T-helper 9 cell (primary cell): ENCODE measurements around the gene RNF167.

ENCODE experiments used
- DNase-seq: peaks from one replicate; pipeline ENCODE4 v3.0.0-alpha.2; 2020

RNF167 gene

GRCh38 chr17:4940555-4941318 is 669 bp downstream of the RNF167 start:
- peak; percentile 36 for DNase-seq

GRCh38 chr17:4941319-4941610 is 1.2 kb downstream of the RNF167 start:
- no peak for DNase-seq

DNA sequence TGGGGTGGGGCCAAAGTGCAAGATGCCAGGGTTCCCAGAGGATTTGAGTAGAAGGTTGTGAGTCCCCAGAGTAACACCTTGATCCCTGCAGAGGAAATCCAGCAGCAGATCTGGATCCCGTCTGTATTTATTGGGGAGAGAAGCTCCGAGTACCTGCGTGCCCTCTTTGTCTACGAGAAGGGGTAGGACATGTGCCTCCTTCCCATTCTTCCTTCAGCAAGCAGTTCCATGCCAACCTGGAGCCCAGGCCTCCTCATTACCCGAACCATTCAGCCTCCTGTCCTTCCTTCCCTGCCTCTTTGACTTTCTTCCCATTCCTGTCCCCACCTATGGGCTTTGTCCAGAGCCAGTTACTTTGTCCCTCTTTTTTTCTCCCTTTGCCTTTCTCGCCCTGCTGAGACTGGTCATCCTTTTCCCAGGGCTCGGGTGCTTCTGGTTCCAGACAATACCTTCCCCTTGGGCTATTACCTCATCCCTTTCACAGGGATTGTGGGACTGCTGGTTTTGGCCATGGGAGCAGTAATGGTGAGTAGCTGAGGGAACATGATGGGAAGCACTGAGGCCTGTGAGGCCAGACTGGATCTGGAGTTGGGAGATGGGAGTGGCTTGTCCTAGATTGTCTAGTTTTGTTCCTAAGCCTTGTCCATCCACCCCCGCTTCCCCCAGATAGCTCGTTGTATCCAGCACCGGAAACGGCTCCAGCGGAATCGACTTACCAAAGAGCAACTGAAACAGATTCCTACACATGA is 2.9 kb downstream of the RNF167 start:
- no peak for DNase-seq

DNA sequence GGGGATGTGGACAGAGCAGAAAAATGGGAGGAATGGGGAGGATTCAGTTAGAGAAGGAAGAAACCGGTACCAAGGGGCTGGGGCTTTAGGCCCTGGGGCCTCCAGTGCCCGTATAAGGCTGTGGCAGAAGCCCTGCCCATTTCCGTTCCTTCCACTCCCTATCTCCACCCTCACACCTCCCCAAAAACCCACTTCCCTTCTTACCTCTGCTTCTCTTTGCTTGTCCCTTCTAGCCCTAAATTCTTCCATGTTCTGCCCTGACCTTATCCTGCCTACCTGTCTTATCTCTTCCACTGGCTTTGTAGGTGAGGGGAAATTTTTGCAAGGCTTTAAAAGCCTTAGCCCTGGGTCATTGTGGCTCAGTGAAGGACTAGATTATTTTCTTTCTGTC is 4.1 kb downstream of the RNF167 start:
- DNase-seq: peak; percentile 31

DNA sequence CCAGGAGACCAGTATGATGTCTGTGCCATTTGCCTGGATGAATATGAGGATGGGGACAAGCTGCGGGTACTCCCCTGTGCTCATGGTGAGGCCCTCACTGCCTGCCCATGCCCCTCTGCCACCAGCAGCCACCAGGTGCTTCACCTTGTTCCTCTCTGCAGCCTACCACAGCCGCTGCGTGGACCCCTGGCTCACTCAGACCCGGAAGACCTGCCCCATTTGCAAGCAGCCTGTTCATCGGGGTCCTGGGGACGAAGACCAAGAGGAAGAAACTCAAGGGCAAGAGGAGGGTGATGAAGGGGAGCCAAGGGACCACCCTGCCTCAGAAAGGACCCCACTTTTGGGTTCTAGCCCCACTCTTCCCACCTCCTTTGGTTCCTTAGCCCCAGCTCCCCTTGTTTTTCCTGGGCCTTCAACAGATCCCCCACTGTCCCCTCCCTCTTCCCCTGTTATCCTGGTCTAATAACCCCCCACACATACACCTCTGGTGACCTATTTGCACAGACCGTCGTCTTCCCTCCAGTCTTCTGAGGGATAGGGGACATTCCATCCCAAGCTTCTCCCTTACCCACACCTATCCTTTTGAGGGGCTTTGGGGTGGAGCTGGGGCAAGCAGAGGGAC is 4.6 kb downstream of the RNF167 start:
- no peak for DNase-seq

- peak; percentile 64 for DNase-seq
Observed at GRCh38 chr17:4945176-4945943, 5.3 kb downstream of the RNF167 start.

DNA sequence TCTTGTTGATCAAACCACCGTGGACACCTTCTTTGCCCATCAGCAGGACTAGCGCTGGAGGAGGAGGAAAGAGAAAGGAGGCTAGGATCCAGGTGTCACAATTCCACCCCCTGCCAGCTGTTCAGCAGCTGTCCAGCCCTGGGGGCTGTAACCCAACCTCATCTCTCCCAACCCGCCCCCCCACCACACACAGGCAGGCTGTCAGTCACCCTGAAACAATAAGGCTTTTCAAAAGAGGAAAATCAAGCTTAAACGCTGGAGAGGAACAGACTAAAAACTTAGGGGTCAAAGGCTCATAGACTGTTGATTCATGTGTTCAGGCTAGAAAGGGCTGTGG is 5.8 kb downstream of the RNF167 start:
- DNase-seq: no peak

DNA sequence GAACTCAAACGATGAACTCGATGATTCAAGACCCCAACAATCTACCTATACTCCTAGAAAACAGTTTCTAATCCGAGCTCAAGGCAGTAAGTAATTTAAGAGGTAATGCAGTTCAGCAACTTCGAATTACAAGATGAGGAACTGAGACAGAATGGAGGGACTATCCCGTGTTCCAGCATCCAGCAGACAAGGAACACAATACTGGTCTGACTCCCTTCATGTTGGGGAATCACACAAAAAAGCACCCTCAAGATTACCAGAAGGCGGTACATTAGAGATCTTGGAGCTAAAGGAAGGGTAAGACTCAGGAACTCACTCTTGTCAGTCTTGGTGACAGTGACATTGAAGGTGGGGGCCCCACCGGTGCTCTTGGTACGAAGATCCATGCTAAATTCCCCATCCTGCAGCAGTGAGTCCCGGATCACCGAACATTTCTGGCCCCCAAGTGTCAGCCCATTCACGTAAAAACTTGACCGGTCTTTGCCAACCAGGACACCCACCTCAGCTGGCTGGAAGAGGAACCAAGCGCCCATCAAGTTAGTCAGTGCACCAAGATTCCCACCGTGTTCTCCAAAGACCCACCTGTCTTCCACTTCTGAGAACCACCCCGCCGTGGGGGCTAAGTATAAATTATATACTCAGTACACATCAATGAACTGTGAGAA is 6.4 kb downstream of the RNF167 start:
- no peak for DNase-seq

GRCh38 chr17:4947010-4947410 is 6.9 kb downstream of the RNF167 start:
- DNase-seq: no peak

- peak; percentile 59 for DNase-seq
Observed at GRCh38 chr17:4947411-4948165, 7.5 kb downstream of the RNF167 start.

DNA sequence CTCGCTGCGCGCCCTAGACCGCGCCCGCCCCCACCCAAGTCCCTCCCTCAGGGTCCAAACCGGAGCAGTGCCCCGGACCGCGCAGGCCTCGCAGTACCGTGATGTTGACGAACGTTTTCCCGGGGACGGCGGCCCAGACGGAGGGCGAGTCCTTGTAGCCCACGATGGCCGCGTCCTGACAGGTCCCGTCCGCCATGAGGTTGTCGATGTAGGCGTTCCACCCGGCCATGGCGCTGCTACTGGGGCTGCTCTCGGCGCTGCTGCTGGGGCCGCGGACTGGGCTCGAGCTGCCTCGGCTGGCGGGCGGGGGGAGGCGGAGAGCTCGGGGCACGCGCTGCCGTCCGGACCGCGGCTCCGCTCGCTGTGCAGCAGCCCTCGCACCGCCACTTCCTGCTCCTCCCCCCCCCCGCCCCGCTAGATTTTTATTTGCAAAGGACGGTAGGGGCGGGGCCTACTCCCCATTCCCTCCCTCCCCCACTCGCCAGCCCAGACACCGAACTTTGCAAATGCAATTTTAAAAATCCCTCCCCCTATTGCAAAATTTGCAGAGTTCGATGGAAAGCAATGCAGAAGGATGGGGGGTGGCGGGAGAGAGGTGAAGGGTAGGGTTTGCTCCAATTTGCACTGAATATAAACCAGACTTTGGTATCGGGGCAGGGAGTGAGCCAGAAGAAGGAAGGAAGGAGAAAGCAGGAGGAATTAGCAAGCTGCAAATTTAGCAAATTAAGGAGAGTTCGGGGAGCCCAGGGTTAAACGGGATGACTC is 8.3 kb downstream of the RNF167 start, which contains the start of gene PFN1:
Gene PFN1, minus strand, starts transcription at position 365 of the 765 bp plus-strand sequence. Its CDS starts 136 bp downstream, at position 229.
- peak; percentile 82 for DNase-seq

- peak; percentile 49 for DNase-seq
Observed at GRCh38 chr17:4948931-4949320, 8.9 kb downstream of the RNF167 start.

- DNase-seq: peak; percentile 64
Observed at GRCh38 chr17:4949321-4950074, 9.4 kb downstream of the RNF167 start.

- DNase-seq: no peak
Observed at GRCh38 chr17:4950075-4950745, 10.1 kb downstream of the RNF167 start.

DNA sequence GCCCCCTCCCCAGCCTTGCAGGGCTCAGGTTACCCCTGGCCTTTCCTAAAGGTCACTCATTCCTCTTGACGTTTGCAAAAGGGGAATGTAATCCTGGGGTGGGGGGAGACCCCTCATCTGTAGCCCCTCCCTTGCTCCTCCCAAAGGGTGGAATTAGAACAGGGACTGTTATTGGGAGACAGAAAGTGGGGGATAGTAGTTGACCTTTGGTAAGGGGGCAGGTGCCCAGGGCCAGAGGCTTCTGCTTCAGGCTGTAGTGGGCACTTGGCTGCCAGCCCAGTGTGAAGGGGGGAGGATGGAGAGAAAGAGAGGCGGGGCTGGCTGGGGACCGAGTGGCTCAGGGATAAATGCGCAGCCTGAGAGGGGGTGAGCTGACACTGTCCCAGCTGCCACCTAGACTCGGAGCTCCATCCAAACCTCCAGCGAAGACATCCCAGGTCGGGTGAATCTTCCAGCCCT is 10.7 kb downstream of the RNF167 start, which contains the start of gene ENO3:
Gene ENO3, plus strand, starts transcription at position 374 of the 459 bp plus-strand sequence. CDS start 711 bp downstream, outside the sequence.
- no peak for DNase-seq

- no peak for DNase-seq
Observed at GRCh38 chr17:4951486-4951885, 11.4 kb downstream of the RNF167 start.

GRCh38 chr17:4953451-4953961 is 13.4 kb downstream of the RNF167 start:
- DNase-seq: no peak

GRCh38 chr17:4955091-4955490 is 15.0 kb downstream of the RNF167 start:
- no peak for DNase-seq

DNA sequence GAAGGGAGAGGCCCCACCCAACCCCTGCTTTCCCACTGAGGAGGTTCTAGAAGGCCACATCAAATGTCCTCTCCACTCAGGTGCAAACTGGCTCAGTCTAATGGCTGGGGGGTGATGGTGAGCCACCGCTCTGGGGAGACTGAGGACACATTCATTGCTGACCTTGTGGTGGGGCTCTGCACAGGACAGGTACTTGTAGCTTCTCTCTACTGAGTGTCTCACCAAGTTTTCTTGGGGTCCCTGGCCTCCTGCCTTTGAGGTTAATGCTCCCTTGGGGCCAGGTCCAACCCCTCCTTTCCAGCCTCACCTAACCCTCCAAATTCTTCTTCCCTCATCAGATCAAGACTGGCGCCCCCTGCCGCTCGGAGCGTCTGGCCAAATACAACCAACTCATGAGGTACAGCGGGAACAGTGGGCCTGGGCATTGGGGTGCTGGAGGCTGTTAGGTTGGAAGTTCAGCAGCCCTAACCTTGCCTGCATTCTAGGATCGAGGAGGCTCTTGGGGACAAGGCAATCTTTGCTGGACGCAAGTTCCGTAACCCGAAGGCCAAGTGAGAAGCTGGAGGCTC is 16.5 kb downstream of the RNF167 start:
- peak; percentile 28 for DNase-seq
